GM21717 (cell line): ENCODE results near the gene PSKH1.
"Not testable (repeated sequence)": the region's sequence is repeated elsewhere in the genome, so short reads cannot be mapped to it uniquely, and the experiment has no call there.

Experiments
- ATAC-seq: cut with Tn5 transposase; IDR thresholded peaks from one replicate; pipeline ENCODE4 v1.9.1; 2021; ENCODE audit warnings: mild to moderate bottlenecking, moderate library complexity; ENCODE audit not compliant: unreplicated experiment

PSKH1 gene

GRCh38 chr16:67885976-67886375 lies 7.1 kb upstream of the PSKH1 start:
- ATAC-seq: no peak

GRCh38 chr16:67886387-67886786 lies 6.7 kb upstream of the PSKH1 start:
- ATAC-seq: no peak

- no peak for ATAC-seq
Observed at GRCh38 chr16:67888331-67888730, 4.7 kb upstream of the PSKH1 start.

GRCh38 chr16:67892375-67892774 lies 679 bp upstream of the PSKH1 start:
- ATAC-seq: no peak

GRCh38 chr16:67893743-67894399 lies 817 bp downstream of the PSKH1 start:
- ATAC-seq: peak; percentile 30

GRCh38 chr16:67897231-67897630 lies 4.2 kb downstream of the PSKH1 start:
- no peak for ATAC-seq

- ATAC-seq: no peak
Observed at GRCh38 chr16:67901734-67902133, 8.7 kb downstream of the PSKH1 start.

GRCh38 chr16:67902831-67903230 lies 9.8 kb downstream of the PSKH1 start:
- ATAC-seq: no peak

- no peak for ATAC-seq
Observed at GRCh38 chr16:67907397-67908180, 14.5 kb downstream of the PSKH1 start.

- ATAC-seq: no peak
Observed at GRCh38 chr16:67909056-67909742, 16.1 kb downstream of the PSKH1 start.

GRCh38 chr16:67910158-67910557 lies 17.1 kb downstream of the PSKH1 start:
- ATAC-seq: peak; percentile 69

GRCh38 chr16:67914758-67915495 lies 21.9 kb downstream of the PSKH1 start:
- ATAC-seq: no peak

GRCh38 chr16:67915496-67915769 lies 22.4 kb downstream of the PSKH1 start:
- ATAC-seq: not testable (repeated sequence)

- no peak for ATAC-seq
Observed at GRCh38 chr16:67915831-67916723, 23.0 kb downstream of the PSKH1 start.

- no peak for ATAC-seq
Observed at GRCh38 chr16:67917140-67917851, 24.2 kb downstream of the PSKH1 start.

GRCh38 chr16:67917852-67918236 lies 24.8 kb downstream of the PSKH1 start:
- no peak for ATAC-seq

GRCh38 chr16:67919622-67920221 lies 26.7 kb downstream of the PSKH1 start:
- ATAC-seq: no peak

- no peak for ATAC-seq
Observed at GRCh38 chr16:67922221-67922620, 29.2 kb downstream of the PSKH1 start.

GRCh38 chr16:67922740-67923139 lies 29.7 kb downstream of the PSKH1 start:
- no peak for ATAC-seq
